Measurements from ENCODE around the gene HRAS. TPM values are rescaled to one million over a fixed set of nuclear protein-coding genes. Genes with fewer than 3 reads are reported as not detected.

The HRAS gene
- total RNA-seq, 4 donors from 2014 or later = 98.5 to 196 (median 117) TPM

DNA sequence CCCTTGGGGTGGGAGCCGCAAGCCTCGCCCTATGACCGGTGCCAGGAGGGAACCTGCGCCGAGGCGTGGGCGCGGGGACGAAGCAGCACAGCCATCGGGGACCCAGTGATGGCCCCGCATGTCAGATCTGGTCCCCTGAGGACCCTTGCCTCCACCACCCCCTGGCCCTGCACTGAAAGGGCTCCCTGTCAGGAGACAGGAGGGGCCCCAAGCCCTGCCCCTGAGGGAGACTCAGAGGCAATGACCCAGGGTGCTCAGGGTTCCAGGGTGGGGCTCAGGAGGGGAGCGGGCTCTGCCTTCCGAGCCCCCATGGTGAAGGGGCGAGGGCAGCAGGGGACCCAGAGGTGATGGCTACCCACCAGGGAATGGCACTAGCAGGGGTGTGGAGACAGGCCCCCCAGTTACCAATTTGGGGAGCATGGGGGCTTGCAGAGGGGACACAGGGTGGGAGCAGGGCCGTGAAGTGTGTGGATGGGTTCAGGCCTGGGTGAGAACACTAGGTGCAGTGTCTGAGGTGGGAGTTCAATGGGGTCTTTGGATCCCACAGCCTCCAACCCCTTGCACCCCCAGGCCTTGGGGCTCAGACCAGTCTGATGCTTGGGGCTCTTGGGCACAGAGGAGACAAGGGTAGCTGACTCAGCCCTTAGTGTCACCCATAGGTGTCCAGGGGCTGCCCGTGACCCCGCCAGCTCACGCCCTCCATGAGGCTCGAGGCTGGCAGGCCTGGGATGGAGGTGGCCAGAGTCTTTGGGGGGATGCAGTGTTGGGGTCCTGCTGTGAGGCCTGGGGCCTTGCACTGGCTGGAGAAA, 2.5 kb upstream of the HRAS start:
- no peak for TF ChIP-seq POLR2A (IDR thresholded peaks at IDR 0.05)
- TF ChIP-seq, protein P1, sequence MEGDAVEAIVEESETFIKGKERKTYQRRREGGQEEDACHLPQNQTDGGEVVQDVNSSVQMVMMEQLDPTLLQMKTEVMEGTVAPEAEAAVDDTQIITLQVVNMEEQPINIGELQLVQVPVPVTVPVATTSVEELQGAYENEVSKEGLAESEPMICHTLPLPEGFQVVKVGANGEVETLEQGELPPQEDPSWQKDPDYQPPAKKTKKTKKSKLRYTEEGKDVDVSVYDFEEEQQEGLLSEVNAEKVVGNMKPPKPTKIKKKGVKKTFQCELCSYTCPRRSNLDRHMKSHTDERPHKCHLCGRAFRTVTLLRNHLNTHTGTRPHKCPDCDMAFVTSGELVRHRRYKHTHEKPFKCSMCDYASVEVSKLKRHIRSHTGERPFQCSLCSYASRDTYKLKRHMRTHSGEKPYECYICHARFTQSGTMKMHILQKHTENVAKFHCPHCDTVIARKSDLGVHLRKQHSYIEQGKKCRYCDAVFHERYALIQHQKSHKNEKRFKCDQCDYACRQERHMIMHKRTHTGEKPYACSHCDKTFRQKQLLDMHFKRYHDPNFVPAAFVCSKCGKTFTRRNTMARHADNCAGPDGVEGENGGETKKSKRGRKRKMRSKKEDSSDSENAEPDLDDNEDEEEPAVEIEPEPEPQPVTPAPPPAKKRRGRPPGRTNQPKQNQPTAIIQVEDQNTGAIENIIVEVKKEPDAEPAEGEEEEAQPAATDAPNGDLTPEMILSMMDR (IDR thresholded peaks at IDR 0.05) = no peak
- no peak overlapping the region for H3K4me3 ChIP-seq (ENCODE audit: low read depth, poor library complexity, severe bottlenecking)
- intact Hi-C loops (cut with DNase I; ENCODE audit: low total_unique reads) = no loop called here
- peak in 1 of 2 donors; percentile 86 for DNase-seq (ENCODE audit: low spot score in 2 of 2)
- WGBS, 2 donors = 35 to 87% methylated on average over 9 to 19 of the region's 19 CpGs

DNA sequence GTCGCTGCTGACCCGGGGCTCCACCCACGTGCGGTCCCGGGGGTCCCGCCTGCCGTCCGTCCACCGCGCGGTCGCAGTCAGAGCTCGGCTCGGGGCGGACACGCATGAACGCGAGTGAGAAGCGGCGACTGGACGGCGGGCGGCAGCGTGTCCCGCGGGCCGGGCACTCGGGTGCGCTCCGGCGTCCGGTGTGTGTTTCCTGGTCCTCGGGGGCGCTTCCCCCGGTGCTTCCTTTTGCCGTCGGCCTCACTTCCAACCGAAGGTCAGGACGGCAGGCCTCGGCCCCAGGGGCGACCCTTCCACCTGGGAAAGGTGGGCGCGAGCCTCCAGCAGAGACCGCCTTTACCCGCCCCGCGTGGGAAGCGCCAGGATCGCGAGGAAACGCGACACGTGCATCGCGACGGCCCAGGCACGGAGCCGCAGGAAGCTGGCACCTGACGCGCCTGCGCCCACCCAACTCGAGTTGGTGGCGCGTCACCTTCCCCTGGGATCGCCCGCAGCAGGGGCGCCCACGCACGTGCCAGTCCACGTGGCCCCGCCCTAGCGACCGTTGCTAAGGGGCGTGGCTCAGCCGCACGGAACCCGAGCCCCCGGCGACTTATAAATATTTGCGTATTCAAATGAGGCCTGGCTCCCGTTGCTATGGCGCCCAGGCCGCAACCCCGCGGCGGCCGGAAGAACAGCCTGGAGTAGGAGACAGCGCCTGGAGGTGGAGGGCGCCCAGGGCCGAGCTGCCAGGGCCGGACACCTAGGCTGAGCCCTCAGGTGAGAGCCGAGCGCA, 1.7 kb upstream of the HRAS start, which contains the start of gene LRRC56:
Gene LRRC56 (plus strand): TSS at position 687 of the 781 bp plus-strand sequence. CDS start 3,158 bp downstream, outside the sequence.
- TF ChIP-seq POLR2A (IDR thresholded peaks at IDR 0.05) = no peak
- TF ChIP-seq, protein P1 (IDR thresholded peaks at IDR 0.05) = no peak
- peak; percentile 74 to 95 for DNase-seq (ENCODE audit: low spot score in 2 of 2)
- intact Hi-C loops (cut with DNase I; ENCODE audit: low total_unique reads) = no loop called here
- H3K4me3 ChIP-seq (ENCODE audit: low read depth, poor library complexity, severe bottlenecking) = no peak within 1 kb of the TSS
- WGBS, 2 donors = 2 to 9% methylated on average over 39 to 82 of the region's 93 CpGs

GRCh38 chr11:535210-535518, 212 bp downstream of the HRAS start:
- intact Hi-C loops (cut with DNase I; ENCODE audit: low total_unique reads) = no loop called here
- peak overlapping the region; percentile 43 for H3K4me3 ChIP-seq (ENCODE audit: low read depth, poor library complexity, severe bottlenecking)
- TF ChIP-seq, protein P1 (IDR thresholded peaks at IDR 0.05) = no peak
- no peak for TF ChIP-seq POLR2A (IDR thresholded peaks at IDR 0.05)
- 7% methylated on average over 6 of the region's 56 CpGs; no CpG with 5 or more reads in 1 of the 2 donors for WGBS, 2 donors
- no peak for DNase-seq (ENCODE audit: low spot score in 2 of 2)

- peak overlapping the region; percentile 43 for H3K4me3 ChIP-seq (ENCODE audit: low read depth, poor library complexity, severe bottlenecking)
- DNase-seq (ENCODE audit: low spot score in 2 of 2) = peak; percentile 82 to 95
- WGBS, 2 donors = 6 to 10% methylated on average over 42 to 47 of the region's 66 CpGs
- intact Hi-C loops (cut with DNase I; ENCODE audit: low total_unique reads) = no loop called here
- TF ChIP-seq, protein P1 (IDR thresholded peaks at IDR 0.05) = no peak
- no peak for TF ChIP-seq POLR2A (IDR thresholded peaks at IDR 0.05)
These were observed 773 bp downstream of the HRAS start for GRCh38 chr11:534396-535209.

DNA sequence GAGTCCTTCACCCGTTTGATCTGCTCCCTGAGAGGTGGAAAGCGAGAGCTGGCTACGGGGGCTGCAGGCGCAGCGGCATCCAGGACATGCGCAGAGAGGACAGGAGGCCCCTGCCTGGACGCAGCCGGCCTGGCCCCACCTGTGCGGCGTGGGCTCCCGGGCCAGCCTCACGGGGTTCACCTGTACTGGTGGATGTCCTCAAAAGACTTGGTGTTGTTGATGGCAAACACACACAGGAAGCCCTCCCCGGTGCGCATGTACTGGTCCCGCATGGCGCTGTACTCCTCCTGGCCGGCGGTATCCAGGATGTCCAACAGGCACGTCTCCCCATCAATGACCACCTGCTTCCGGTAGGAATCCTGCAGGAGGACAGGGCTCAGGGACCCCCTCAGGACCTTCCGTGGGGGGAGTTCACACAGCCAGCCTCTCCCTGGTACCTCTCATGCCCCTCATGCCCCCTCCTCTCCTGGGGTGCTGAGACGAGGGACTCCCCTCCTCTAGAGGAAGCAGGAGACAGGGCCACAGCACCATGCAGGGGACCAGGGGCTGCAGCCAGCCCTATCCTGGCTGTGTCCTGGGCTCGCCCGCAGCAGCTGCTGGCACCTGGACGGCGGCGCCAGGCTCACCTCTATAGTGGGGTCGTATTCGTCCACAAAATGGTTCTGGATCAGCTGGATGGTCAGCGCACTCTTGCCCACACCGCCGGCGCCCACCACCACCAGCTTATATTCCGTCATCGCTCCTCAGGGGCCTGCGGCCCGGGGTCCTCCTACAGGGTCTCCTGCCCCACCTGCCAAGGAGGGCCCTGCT, 1.6 kb downstream of the HRAS start:
- 82 to 90% methylated on average over 19 to 37 of the region's 37 CpGs for WGBS, 2 donors
- peak in 1 of 2 donors; percentile 85 for DNase-seq (ENCODE audit: low spot score in 2 of 2)
- intact Hi-C loops (cut with DNase I; ENCODE audit: low total_unique reads) = no loop called here
- TF ChIP-seq, protein P1 (IDR thresholded peaks at IDR 0.05) = no peak
- TF ChIP-seq POLR2A (IDR thresholded peaks at IDR 0.05) = no peak
- H3K4me3 ChIP-seq (ENCODE audit: low read depth, poor library complexity, severe bottlenecking) = no peak overlapping the region
